ENCODE data around the gene OLA1.

DNA sequence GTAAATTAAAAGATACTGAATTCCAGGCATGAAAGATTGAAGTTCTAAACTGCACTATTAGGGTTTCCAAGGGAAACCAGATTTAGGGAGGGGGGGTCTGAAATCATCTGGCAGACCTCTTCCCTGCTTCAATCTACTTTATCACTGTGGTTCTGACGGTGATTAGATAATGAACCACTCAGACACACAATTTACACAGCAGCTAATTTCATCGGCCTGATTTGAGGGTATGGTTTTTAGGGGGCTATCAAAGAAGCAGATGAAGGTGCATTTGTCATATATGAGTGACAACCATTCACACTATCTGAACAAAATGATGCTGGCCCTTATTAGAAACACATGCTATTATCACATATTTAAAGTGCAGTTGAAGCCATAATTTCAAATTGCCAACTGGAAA, 106.0 kb downstream of the OLA1 start:
- no peak for TF ChIP-seq ASH2L (IDR thresholded peaks at IDR 0.05; ENCODE audit: insufficient read length, low read depth, low read length)
- no peak for TF ChIP-seq YY1 (IDR thresholded peaks at IDR 0.05; ENCODE audit: insufficient read depth, insufficient replicate concordance, low read depth, low read length)
- no peak for TF ChIP-seq ATF6 (CRISPR knock-in tag; conservative IDR thresholded peaks at IDR 0.05)
- TF ChIP-seq GTF3A (CRISPR knock-in tag; conservative IDR thresholded peaks at IDR 0.05): no peak

Data from HepG2 (cell line).